ENCODE data around the gene ATXN1L.

- TF ChIP-seq, protein P1, sequence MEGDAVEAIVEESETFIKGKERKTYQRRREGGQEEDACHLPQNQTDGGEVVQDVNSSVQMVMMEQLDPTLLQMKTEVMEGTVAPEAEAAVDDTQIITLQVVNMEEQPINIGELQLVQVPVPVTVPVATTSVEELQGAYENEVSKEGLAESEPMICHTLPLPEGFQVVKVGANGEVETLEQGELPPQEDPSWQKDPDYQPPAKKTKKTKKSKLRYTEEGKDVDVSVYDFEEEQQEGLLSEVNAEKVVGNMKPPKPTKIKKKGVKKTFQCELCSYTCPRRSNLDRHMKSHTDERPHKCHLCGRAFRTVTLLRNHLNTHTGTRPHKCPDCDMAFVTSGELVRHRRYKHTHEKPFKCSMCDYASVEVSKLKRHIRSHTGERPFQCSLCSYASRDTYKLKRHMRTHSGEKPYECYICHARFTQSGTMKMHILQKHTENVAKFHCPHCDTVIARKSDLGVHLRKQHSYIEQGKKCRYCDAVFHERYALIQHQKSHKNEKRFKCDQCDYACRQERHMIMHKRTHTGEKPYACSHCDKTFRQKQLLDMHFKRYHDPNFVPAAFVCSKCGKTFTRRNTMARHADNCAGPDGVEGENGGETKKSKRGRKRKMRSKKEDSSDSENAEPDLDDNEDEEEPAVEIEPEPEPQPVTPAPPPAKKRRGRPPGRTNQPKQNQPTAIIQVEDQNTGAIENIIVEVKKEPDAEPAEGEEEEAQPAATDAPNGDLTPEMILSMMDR (IDR thresholded peaks at IDR 0.05): no peak
- no peak for TF ChIP-seq EZH2 (IDR thresholded peaks at IDR 0.05; ENCODE audit: borderline replicate concordance, insufficient read depth, low read depth, low read length, poor library complexity, severe bottlenecking)
Observed at GRCh38 chr16:71865173-71865863, 19.5 kb downstream of the ATXN1L start.

Measured in B cell (primary cell).